ENCODE data around the gene TJP1.

DNA sequence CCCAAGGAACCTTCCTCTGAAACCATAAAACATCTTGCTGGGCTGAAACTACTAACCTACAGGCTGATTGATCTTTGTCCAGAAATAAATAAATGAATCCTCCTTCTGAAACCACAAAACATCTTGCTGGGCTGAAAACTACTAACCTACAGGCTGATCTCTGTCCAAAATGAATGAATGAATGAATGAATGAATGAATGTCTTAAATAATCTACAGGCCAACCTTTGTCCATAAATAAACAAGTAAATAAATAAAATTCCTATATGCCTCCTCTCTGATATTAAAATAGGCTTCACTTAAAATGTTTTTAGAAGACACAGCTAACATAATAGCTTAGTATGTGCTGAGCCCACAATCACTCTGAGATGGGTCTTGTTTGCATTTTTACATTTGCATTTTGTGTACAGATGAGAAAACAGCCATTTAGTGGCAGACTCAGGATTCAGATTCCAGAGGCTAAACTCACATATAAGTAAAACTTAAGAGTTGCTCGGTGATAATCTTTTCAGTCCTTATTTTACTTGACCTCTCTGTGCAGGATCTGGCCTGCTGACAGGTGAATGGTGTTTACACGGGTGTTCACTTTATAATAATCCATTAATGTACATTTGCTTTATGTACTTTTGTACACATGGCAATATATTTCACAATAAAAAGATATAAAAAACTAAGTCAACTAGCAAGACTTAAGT lies 10.4 kb downstream of the TJP1 start:
- TF ChIP-seq, protein P1, sequence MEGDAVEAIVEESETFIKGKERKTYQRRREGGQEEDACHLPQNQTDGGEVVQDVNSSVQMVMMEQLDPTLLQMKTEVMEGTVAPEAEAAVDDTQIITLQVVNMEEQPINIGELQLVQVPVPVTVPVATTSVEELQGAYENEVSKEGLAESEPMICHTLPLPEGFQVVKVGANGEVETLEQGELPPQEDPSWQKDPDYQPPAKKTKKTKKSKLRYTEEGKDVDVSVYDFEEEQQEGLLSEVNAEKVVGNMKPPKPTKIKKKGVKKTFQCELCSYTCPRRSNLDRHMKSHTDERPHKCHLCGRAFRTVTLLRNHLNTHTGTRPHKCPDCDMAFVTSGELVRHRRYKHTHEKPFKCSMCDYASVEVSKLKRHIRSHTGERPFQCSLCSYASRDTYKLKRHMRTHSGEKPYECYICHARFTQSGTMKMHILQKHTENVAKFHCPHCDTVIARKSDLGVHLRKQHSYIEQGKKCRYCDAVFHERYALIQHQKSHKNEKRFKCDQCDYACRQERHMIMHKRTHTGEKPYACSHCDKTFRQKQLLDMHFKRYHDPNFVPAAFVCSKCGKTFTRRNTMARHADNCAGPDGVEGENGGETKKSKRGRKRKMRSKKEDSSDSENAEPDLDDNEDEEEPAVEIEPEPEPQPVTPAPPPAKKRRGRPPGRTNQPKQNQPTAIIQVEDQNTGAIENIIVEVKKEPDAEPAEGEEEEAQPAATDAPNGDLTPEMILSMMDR (IDR thresholded peaks at IDR 0.05): no peak
- TF ChIP-seq POLR2A (IDR thresholded peaks at IDR 0.05): no peak
